Measurements from ENCODE around the gene HTRA1.

HTRA1 gene

DNA sequence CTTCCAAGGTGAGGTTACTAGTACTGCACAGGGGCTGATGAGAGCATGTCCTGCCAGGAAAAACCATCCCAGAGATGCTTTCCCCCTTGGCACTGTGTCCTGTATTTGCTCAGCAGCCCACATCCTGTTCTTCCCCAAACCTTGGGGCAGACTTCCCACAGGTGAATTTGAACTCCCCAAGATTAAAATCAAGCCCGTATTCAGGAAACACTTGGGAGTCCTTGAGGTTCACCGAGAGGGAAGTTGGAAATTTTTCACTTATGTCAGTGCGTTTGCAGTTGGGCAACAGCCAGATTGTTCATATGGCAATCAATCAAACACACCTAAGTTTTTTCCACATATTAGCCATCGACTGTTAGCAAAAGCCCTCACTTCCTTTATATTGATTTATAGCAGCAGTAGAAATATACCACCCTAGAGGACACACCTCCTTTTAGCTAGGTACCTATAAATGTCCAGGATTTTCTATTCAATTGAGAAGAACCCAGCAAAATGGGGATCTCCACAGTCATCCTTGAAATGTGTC is 99.0 kb downstream of the HTRA1 start, which contains the start of gene DMBT1:
Gene DMBT1 (plus strand): TSS at position 476 of the 526 bp plus-strand sequence. CDS start 17 bp downstream, at position 493.
- DNase-seq = no peak

GRCh38 chr10:122561212-122561611 is 99.9 kb downstream of the HTRA1 start:
- no peak for DNase-seq

DNA sequence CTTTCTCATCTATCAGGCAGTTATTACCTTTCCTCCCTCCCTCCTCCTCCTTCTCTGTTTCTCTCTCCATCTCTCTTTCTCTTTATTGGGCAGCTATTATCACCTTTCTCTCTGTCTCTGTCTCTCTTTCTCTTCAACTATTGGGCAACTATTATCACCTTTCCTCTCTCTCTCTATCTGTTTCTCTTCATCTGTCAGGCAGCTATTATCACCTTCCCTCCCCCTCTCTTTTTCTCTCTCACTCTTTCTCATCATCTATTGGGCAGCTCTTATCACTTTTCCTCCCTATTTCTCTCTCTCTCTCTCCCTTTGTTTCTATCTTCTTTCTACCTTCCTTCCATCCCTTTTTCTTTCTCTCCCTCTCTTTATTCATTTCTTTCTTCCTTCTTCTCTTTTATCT is 100.4 kb downstream of the HTRA1 start:
- DNase-seq = no peak
